ENCODE data around the gene CFAP52. TPM values are rescaled to one million over a fixed set of nuclear protein-coding genes. Genes with fewer than 3 reads are reported as not detected.

The CFAP52 gene
- total RNA-seq, 1 experiment from 2014 or later, result not detected

- Histone ChIP-seq H3K27ac (ENCODE audit: low read depth, low read length) (peak overlapping the region; percentile 47), H3K79me2 (ENCODE audit: insufficient read depth, low read length) (no peaks in the 10 kb centered on the region), H3K4me2 (ENCODE audit: low read length) (peak overlapping the region; percentile 55), H3K4me1 (ENCODE audit: control insufficient read depth in 1 of 2, insufficient read depth in 2 of 2, low read length in 2 of 2) (peaks cover 13 to 23% of the 10 kb centered on the region in 2 experiments), H3K4me3 (replicated peaks in 1 of 2; ENCODE audit: low read depth in 1 of 2, low read length in 2 of 2) (no peak overlapping the region), H3K9me2 (ENCODE audit: insufficient read depth) (no peaks in the 10 kb centered on the region), H3K27me3 (ENCODE audit: insufficient read depth, low read length) (no peaks in the 10 kb centered on the region), H3K9ac (ENCODE audit: low read length) (peak overlapping the region; percentile 6; the same call in 1 of the 2 replicates), H3K36me3 (ENCODE audit: control insufficient read depth in 1 of 2, insufficient read depth in 2 of 2, low read length in 2 of 2) (peaks cover 0 to 8% of the 10 kb centered on the region in 2 experiments; a peak in 1 of 4 replicates), H2AFZ (ENCODE audit: low read depth, low read length, poor library complexity, severe bottlenecking) (no peak overlapping the region), H3K9me3 (ENCODE audit: control insufficient read depth in 1 of 2, insufficient read depth in 1 of 2, low read depth in 1 of 2, low read length in 2 of 2) (peaks cover 3 to 15% of the 10 kb centered on the region in 2 experiments; a peak in 2 of 4 replicates), H4K20me1 (ENCODE audit: insufficient read depth) (no peaks in the 10 kb centered on the region)
- peak; percentile 95 for ATAC-seq
- BruUV-seq (replicated peaks), result no TSS peak
- peak; percentile 91 for DNase-seq (ENCODE audit: low read depth, low spot score)
- ChIA-PET RAD21 (ENCODE audit: low non-redundant PET in 1 of 2, low total read pairs in 2 of 2, uncharacterized antibody in 2 of 2, unreplicated experiment in 2 of 2) (interaction anchor here in 1 of 2 experiments (0.6 to 1.7 kb wide), 2 partner anchors 100 to 1465 kb away, joined by 3 to 4 read pairs; no protein-coding TSS in a partner anchor), CTCF (interaction anchor here (0.9 to 2.5 kb wide), 5 partner anchors 10 to 213 kb away, joined by 3 to 7 read pairs (median 3); no protein-coding TSS in a partner anchor), POLR2A (interaction anchor here (0.7 kb wide), 1 partner anchor 42 kb away, joined by 3 read pairs; no protein-coding TSS in a partner anchor)
- intact Hi-C loops (cut with micrococcal nuclease), result loop anchor here (1.0 kb wide), 2 partner anchors 33 to 100 kb away; no protein-coding TSS in a partner anchor
- TF ChIP-seq POLR2AphosphoS5 (IDR thresholded peaks at IDR 0.05; ENCODE audit: low read depth, low read length), result 0 out of 2 replicates have a peak, but pooled peaks have one; percentile 44
- no peak for TF ChIP-seq ZNF274 (IDR thresholded peaks at IDR 0.05; ENCODE audit: low read depth, low read length)
- no peak for TF ChIP-seq TCF7L2 (IDR thresholded peaks at IDR 0.05; ENCODE audit: borderline replicate concordance, extremely low read depth, insufficient read depth, insufficient read length)
- no peak for TF ChIP-seq EZH2phosphoT487 (IDR thresholded peaks at IDR 0.05; ENCODE audit: borderline replicate concordance)
- TF ChIP-seq YY1 (IDR thresholded peaks at IDR 0.05; ENCODE audit: extremely low read depth, insufficient replicate concordance, low read depth, low read length), result peak; percentile 28
- no peak for TF ChIP-seq EZH2 (IDR thresholded peaks at IDR 0.05)
- TF ChIP-seq ZFX (IDR thresholded peaks at IDR 0.05), result no peak
- no peak for TF ChIP-seq REST (IDR thresholded peaks at IDR 0.05; ENCODE audit: low read depth)
- 0 out of 2 replicates have a peak, but pooled peaks have one; percentile 31 for TF ChIP-seq CEBPB (IDR thresholded peaks at IDR 0.05; ENCODE audit: low read depth)
- no peak for TF ChIP-seq ELF1 (IDR thresholded peaks at IDR 0.05; ENCODE audit: borderline replicate concordance, low read depth)
- TF ChIP-seq SRF (IDR thresholded peaks at IDR 0.05; ENCODE audit: low read depth), result peak; percentile 85
- TF ChIP-seq JUND (IDR thresholded peaks at IDR 0.05), result peak; percentile 95
- no peak for TF ChIP-seq EGR1 (IDR thresholded peaks at IDR 0.05; ENCODE audit: low read depth)
- no peak for TF ChIP-seq ZBTB33 (IDR thresholded peaks at IDR 0.05; ENCODE audit: extremely low read depth, insufficient replicate concordance, low read length)
- 0 out of 2 replicates have a peak, but pooled peaks have one; percentile 21 for TF ChIP-seq MAX (IDR thresholded peaks at IDR 0.05)
- TF ChIP-seq ATF3 (IDR thresholded peaks at IDR 0.05), result no peak
- peak; percentile 98 for TF ChIP-seq FOSL1 (IDR thresholded peaks at IDR 0.05; ENCODE audit: low read depth)
- peak; percentile 80 for TF ChIP-seq CBX3 (IDR thresholded peaks at IDR 0.05; ENCODE audit: low read depth)
- TF ChIP-seq SP1 (IDR thresholded peaks at IDR 0.05; ENCODE audit: low read depth), result peak; percentile 75
Measured at GRCh38 chr17:9676820-9677310, 100.4 kb downstream of the CFAP52 start.
